GM19240 (cell line): ENCODE results near the gene BSDC1.
"Not testable (repeated sequence)": the region's sequence is repeated elsewhere in the genome, so short reads cannot be mapped to it uniquely, and the experiment has no call there.

Source experiments
- DNase-seq: peaks from one replicate; pipeline ENCODE4 v3.0.0; 2011; ENCODE audit warnings: low spot score; ENCODE audit not compliant: insufficient read length

BSDC1 gene

GRCh38 chr1:32358435-32358834 lies 35.8 kb downstream of the BSDC1 start:
- DNase-seq = no peak

GRCh38 chr1:32357614-32358013 lies 36.6 kb downstream of the BSDC1 start:
- no peak for DNase-seq

DNA sequence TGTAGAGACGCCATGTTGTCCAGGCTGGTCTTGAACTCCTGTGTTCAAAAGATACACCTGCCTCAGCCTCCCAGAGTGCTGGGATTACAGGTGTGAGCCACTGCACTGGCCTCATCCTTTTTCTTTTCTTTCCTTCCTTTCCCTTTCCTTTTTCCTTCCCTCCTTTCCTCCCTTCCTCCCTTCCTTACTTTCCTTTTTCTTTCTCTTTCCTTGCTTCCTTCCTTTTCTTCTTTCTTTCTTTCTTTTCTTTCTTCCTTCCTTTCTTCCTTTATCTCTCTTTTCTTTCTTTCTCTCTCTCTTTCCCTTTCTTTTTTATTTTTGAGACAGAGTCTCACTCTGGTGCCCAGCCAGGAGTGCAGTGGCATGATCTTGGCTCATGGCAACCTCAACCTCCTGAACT lies 37.8 kb downstream of the BSDC1 start:
- DNase-seq = no peak

DNA sequence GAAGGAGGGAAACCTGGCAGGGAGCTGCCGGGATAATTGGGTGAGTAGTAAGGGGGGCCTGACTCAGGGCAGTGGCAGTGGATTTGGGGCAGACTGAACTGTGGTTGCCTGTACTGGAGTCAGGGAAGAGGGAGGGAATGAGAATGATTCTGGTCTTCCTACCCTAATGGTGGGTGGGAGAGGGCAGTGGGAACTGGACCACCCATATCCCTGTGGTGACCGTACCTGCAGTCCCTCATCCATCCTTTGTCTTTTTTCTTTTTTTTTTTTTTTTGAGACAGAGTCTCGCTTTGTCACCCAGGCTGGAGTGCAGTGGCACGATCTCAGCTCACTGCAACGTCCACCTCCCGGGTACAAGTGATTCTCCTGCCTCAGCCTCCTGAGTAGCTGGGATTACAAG lies 38.5 kb downstream of the BSDC1 start:
- not testable (repeated sequence) for DNase-seq

DNA sequence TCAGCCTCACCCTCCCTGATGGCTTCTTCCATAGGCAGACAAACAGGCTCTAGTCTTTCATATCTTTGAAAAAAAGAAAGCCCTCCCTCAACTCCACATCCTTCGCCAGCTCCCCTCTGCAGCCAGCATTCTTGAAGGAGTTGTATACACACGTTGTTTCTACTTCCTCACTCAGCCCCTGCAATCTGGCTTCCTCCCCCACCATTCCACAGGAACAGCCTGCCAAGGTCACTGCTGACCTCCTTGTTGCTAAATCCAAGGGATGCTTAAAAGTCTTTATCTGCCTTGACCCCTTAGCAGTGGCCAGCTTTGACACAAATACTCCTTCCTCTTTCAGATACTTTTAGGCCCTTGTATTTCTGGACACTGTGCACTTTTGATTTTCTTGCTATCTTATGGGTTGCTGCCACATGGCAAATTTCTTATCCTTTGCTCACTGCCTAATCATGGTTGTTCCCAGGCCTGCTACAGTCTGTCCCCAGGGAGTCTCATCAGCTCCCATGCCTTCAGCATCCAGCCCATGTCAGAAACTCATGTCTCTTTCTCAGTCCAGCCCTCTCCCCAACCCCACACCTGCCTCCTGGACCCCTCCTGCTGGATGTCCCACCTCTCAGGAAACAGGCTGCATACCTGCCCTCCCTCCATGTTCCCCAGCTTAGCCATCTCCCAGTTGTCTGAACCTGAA lies 40.2 kb downstream of the BSDC1 start:
- DNase-seq = no peak

DNA sequence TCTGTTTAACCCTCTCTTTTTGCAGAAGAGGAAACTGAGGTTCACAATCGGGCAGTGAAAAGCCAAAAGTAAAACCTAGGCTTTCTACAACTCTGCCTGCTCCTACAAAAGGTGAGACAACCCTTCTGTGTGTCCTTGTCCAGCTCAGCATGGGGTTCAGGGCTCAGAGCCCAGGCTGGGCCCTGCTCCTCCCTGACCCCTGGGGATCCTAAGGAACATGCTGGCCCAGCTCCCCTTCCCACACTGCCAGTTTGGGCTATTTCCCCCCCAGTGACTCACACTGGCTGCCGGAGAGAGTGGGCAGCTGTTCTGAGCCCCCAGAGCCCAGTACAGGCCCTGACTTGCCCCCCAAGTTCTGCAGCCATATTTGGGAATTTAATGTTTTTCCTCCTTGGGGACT lies 40.8 kb downstream of the BSDC1 start:
- DNase-seq = no peak

DNA sequence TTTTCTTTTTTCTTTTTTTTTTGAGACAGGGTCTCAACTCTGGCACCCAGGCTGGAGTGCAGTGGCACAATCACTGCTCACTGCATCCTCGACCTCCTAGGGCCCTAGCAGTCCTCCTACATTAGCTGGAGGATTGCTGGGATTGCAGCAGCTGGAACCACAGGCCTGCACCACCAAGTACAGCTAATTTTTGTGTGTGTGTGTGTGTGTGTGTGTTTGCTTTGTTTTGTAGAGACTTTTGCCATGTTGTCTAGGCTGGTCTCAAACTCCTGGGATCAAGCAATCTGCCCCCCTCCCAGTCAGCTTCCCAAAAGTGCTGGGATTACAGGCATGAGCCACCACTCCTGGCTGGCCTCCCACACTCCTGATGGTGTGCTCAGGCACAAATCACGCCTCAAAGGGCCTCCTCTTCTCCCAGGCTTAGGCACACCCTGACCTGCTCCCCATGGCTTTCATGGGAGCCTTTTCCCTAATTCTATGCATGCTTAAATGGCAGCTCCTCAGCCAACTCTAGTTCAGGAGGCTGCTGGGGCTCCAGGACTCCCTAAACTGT lies 41.3 kb downstream of the BSDC1 start:
- DNase-seq = no peak

GRCh38 chr1:32352239-32352745 lies 41.9 kb downstream of the BSDC1 start:
- no peak for DNase-seq

DNA sequence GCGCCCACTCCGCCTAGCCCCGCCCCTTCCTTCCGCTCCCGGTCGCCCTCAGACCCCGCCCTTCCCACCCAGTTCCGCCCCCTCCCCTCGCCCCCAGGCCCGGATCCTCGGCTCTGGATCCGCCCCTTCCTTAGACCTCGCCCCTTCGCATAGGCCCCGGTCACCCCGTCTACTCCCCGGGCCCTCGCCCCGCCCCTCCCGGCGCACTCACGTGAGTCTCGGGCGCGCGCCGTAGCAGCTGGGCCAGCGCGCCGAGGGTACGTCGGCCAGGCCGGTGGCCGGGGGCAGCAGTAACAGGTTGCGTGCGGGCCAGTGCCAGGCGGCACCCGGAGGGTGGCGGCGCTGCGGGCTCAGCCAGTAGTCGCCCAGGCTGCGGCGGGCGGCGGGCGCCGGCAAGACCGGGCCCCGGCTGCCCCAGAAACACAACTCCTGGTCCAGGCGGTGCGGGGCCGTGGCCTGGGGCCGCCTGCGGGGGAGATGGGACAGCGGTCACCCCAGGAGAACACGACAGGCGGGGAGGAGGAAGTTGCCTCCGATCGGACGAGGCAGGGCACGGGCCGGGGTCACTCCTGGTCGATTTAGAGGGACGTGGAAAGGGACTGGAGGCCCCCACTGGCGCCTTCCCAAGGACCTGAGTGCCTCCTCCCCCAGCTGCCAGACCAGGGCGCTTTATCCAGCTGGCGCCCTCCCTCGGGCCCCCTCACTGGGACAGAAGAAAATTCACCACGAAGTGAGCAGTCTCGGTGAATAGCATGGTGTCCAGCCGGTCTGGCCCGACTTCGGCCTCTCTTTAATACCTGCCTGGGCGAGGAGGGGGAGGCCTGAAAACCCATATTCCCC lies 42.6 kb downstream of the BSDC1 start:
- DNase-seq = peak; percentile 88

DNA sequence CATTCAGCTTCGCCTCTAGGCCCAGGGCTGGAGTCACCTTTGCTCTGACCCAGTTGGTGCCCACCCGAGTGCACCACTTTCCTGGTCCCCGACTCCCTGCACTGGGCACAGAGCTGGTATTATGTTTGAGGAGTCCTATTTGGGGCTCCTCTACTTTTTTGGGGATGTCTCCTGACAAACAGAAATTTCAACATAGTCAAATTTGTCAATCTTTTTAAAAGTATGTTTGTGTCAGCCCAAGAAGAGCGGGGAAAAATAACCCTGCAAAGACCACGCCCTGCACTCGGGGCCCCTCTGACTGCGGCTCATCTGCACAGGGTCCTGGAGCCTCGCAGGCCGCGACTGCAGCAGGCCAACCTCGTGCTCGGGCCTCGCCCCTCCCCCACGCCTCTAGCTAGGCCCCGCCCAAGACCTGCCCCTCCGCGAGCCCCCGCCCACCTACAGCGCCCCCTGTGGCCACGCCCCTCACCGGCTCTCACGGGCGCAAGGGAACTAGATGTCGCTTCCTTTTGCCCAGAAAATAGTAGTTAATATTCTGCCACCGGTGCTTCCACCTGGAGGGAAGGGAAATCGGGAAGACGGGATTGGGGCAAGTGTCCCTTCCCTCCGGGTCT lies 43.3 kb downstream of the BSDC1 start:
- DNase-seq = peak; percentile 59

GRCh38 chr1:32349211-32349708 lies 45.0 kb downstream of the BSDC1 start:
- DNase-seq = no peak

- no peak for DNase-seq
Observed at GRCh38 chr1:32346532-32347157, 47.6 kb downstream of the BSDC1 start.

DNA sequence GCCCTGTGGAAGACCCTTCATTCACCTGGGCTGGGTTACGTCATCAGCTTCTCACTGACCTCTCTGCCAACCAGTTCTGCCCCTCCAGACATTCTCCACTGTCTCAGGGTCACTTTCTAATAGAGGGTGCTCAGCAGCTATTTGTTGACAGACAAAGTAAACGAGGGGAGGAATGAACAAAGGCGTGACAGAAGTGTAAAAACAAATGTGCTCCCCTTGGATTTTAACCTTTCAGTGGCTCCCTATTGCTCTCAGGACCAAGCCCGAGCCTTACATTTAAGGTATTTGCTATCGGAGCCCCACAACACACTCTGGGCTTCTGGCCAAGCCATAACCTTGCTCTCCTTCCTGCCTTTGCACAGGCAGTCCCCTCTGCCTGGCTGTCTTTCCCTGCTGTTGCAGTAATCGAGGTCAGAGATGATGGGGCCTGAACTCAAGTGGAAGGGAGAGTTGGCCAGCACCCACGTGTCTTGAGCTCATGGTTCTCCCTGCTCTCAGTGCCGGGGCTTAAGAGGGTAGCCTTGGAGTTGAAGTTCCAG lies 48.9 kb downstream of the BSDC1 start:
- DNase-seq = no peak

DNA sequence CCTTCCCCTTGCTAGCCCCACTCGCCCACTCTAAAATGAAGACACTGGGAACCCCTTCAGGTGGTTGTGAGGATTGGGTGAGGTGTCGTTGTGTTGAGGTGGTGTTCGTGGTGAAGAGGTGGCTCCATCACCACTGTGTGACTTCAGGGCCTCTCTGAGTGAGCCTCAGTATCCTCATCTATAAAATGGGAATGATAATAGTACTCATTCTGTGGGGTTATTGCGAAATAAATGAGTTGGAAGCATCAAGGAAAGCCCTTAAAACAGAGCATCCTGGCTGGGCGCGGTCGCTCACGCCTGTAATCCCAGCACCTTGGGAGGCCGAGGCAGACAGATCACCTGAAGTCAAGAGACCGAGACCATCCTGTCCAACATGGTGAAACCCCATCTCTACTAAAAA lies 51.5 kb downstream of the BSDC1 start:
- no peak for DNase-seq

DNA sequence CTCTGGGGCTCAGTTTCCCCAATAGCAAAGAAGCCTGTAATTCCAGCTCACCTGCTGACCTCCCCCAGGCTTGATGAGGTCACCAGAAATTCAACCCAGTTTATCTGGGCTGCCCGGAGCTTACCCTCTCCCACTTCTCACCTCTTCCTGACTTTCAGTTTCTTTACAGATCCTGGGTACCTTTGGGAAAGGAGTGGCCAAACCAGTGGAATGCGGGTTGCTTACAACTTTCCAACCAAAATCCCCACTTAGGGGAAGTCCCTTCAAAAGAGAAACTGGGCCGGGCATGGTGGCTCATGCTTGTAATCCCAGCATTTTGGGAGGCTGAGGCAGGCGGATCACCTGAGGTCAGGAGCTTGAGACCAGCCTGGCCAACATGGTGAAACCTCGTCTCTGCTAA lies 52.3 kb downstream of the BSDC1 start:
- no peak for DNase-seq

DNA sequence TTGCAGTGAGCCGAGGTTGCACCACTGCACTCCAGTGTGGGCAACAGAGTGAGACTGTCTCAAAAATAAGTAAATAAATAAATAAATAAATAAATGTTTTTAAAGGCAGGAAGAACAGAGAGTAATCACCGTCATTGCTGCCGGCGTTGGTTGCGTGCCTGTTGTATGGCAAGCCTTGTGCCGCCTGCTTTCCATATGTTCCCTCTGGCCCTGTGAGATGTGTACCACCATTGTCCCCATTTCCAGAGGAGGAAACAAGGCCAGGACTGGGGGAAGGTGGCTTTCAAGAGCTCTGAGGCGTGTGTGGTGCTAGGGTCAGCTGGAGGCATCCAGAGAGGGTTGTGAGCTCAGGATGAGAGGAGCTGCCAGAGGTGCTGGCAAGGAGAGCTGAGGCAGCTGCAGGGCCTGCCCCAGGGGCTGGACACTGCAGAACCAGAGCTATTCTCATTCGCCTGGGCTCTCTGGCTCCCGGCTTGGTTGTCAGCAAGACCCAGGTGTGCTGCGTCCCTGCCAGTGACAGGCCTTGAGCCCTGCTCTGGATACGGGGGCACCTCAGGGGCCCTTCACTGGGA lies 53.0 kb downstream of the BSDC1 start:
- no peak for DNase-seq

DNA sequence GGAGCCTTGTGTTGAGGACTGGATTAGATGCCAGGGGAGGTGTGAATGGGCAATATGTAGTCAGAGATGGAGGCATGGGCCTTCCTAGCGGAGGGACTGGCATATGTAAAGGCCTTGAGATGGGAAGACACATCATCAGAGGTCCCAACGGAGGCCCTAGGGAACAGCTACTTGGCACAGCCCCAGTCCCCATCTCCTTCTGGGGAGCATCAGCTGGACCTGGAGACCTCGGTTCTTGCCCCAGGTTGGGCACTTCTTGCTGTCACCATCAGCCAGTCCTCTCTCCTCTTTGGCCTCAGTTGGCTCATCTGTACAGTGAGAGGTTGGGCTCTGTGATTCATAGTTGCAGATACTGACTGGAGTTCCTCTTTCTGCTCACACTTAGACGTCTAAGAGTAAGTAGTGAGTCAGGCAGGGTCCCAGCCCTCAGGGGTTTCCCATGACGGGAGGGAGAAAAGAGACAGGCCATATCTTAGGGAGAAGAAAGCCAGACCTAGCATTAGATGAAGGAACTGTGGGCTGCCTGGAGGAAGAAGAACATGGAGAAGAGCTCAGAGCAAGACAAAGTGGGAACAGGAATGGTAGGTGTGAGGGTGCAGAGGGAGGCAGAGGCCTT lies 54.8 kb downstream of the BSDC1 start:
- DNase-seq = no peak

GRCh38 chr1:32338637-32339145 lies 55.5 kb downstream of the BSDC1 start:
- no peak for DNase-seq

- no peak for DNase-seq
Observed at GRCh38 chr1:32337855-32338636, 56.2 kb downstream of the BSDC1 start.
